ENCODE data around the gene TRPM7. TPM values are rescaled to one million over a fixed set of nuclear protein-coding genes. Genes with fewer than 3 reads are reported as not detected.

TRPM7 gene
- total and polyA plus RNA-seq, 2 of the 8 experiments (the other 6 are each of a cell fraction or from before 2014, with no cell fraction given): 7.5 to 33.2 TPM

DNA sequence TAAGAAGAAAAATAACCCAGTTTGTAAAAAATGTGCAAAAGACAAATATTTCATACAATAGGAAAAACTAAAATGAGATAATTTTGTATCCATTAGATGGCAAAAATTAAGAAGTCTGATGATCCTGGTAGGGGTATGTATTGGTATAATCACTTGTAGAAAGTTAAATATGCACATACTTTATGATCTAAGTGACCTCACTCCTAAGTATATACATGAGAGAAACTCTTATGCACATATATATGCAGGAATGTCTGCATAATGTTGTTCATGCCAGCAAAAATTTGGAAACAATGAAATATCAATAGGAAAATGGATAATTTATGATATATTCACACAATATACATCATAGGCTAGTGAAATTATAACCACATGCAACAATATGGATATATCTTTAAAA lies 173.6 kb downstream of the TRPM7 start:
- H3K4me3 ChIP-seq (ENCODE audit: extremely low read depth in 1 of 4, insufficient read depth in 2 of 4, low read depth in 3 of 4, low read length in 4 of 4): no peak overlapping the region
- no peaks in the 10 kb centered on the region for H3K4me1 ChIP-seq (replicated peaks in 1 of 4; ENCODE audit: control insufficient read depth in 3 of 4, insufficient read depth in 4 of 4, low read length in 3 of 4)
- H2BK12ac ChIP-seq (ENCODE audit: low read depth, low read length): no peak overlapping the region
- no peak overlapping the region for H2AK5ac ChIP-seq (ENCODE audit: low read depth, low read length)
- no peak overlapping the region for H2BK5ac ChIP-seq (ENCODE audit: low read depth, low read length)
- no peaks in the 10 kb centered on the region for H3K27me3 ChIP-seq (replicated peaks in 1 of 4; ENCODE audit: control insufficient read depth in 3 of 4, extremely low read depth in 1 of 4, insufficient read depth in 3 of 4, low read length in 3 of 4)
- no peaks in the 10 kb centered on the region for H4K20me1 ChIP-seq (replicated peaks in 1 of 2; ENCODE audit: control insufficient read depth in 1 of 2, insufficient read depth in 2 of 2, low read length in 2 of 2)
- H3K23ac ChIP-seq (ENCODE audit: insufficient read length): no peak overlapping the region
- H3K27ac ChIP-seq (ENCODE audit: low read depth, low read length): no peak overlapping the region
- CTCF ChIA-PET (ENCODE audit: partially characterized antibody): no interaction called here
- H2BK20ac ChIP-seq (ENCODE audit: low read length): no peak overlapping the region
- no peak overlapping the region for H3K18ac ChIP-seq (ENCODE audit: extremely low read depth, low read length)
- FAIRE-seq: no peak
- H2BK15ac ChIP-seq (ENCODE audit: low read length): no peak overlapping the region
- H3K4me2 ChIP-seq (ENCODE audit: insufficient read depth in 1 of 2, low read depth in 2 of 2, low read length in 2 of 2): no peak overlapping the region
- no peak overlapping the region for H4K91ac ChIP-seq (replicated peaks; ENCODE audit: insufficient read length, low read length)
- no peaks in the 10 kb centered on the region for H3K79me2 ChIP-seq (ENCODE audit: control insufficient read depth in 1 of 2, insufficient read depth in 2 of 2, low read length in 2 of 2)
- no peaks in the 10 kb centered on the region for H3K36me3 ChIP-seq (ENCODE audit: control insufficient read depth in 2 of 4, insufficient read depth in 4 of 4, low read length in 3 of 4)
- no peak overlapping the region for H3K4ac ChIP-seq (replicated peaks; ENCODE audit: insufficient read length, low read depth, low read length)
- no peak overlapping the region for H4K8ac ChIP-seq (ENCODE audit: extremely low read depth, insufficient read depth, low read length)
- POLR2A ChIA-PET (ENCODE audit: partially characterized antibody): no interaction called here
- no peaks in the 10 kb centered on the region for H3K79me1 ChIP-seq (ENCODE audit: low read depth, low read length)
- H3K14ac ChIP-seq (ENCODE audit: insufficient read length): no peak overlapping the region
- no peaks in the 10 kb centered on the region for H3K9me3 ChIP-seq (ENCODE audit: insufficient read depth in 2 of 2, low read depth in 1 of 2, low read length in 1 of 2)
- H2BK120ac ChIP-seq (replicated peaks; ENCODE audit: low read depth, low read length): no peak overlapping the region
- DNase-seq (ENCODE audit: low read depth in 1 of 2, low spot score in 2 of 2): no peak
- H3K56ac ChIP-seq (replicated peaks; ENCODE audit: insufficient read length, low read depth, low read length): no peak overlapping the region
- no peak overlapping the region for H4K5ac ChIP-seq (ENCODE audit: insufficient read length, low read depth, low read length)
- no peaks in the 10 kb centered on the region for H3K23me2 ChIP-seq (ENCODE audit: low read depth, low read length)
- H3K9ac ChIP-seq (replicated peaks in 1 of 4; ENCODE audit: extremely low read depth in 1 of 4, low read depth in 3 of 4, low read length in 3 of 4): no peak overlapping the region
- no peak overlapping the region for H2AFZ ChIP-seq (ENCODE audit: low read length)
- TF ChIP-seq SIRT6 (IDR thresholded peaks at IDR 0.05; ENCODE audit: low read length) (no peak), RXRA (IDR thresholded peaks at IDR 0.05; ENCODE audit: insufficient read depth, low read depth, low read length) (no peak), EP300 (IDR thresholded peaks at IDR 0.05; ENCODE audit: borderline replicate concordance in 1 of 2, low read depth in 2 of 2, low read length in 2 of 2) (no peak), YY1 (IDR thresholded peaks at IDR 0.05; ENCODE audit: low read depth, low read length) (no peak), POU5F1 (IDR thresholded peaks at IDR 0.05; ENCODE audit: low read depth, low read length) (no peak), SAP30 (IDR thresholded peaks at IDR 0.05; ENCODE audit: insufficient read depth, insufficient replicate concordance, low read length) (no peak), SUZ12 (IDR thresholded peaks at IDR 0.05; ENCODE audit: low read length) (no peak), FOSL1 (IDR thresholded peaks at IDR 0.05; ENCODE audit: insufficient read depth, low read depth, low read length) (no peak), SP2 (IDR thresholded peaks at IDR 0.05; ENCODE audit: low read length) (no peak)
- TF ChIP-seq, protein P1, sequence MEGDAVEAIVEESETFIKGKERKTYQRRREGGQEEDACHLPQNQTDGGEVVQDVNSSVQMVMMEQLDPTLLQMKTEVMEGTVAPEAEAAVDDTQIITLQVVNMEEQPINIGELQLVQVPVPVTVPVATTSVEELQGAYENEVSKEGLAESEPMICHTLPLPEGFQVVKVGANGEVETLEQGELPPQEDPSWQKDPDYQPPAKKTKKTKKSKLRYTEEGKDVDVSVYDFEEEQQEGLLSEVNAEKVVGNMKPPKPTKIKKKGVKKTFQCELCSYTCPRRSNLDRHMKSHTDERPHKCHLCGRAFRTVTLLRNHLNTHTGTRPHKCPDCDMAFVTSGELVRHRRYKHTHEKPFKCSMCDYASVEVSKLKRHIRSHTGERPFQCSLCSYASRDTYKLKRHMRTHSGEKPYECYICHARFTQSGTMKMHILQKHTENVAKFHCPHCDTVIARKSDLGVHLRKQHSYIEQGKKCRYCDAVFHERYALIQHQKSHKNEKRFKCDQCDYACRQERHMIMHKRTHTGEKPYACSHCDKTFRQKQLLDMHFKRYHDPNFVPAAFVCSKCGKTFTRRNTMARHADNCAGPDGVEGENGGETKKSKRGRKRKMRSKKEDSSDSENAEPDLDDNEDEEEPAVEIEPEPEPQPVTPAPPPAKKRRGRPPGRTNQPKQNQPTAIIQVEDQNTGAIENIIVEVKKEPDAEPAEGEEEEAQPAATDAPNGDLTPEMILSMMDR (IDR thresholded peaks at IDR 0.05; ENCODE audit: control extremely low read depth in 1 of 3, insufficient read depth in 1 of 3, low read depth in 1 of 3, low read length in 3 of 3): no peak
- TF ChIP-seq, protein P2, sequence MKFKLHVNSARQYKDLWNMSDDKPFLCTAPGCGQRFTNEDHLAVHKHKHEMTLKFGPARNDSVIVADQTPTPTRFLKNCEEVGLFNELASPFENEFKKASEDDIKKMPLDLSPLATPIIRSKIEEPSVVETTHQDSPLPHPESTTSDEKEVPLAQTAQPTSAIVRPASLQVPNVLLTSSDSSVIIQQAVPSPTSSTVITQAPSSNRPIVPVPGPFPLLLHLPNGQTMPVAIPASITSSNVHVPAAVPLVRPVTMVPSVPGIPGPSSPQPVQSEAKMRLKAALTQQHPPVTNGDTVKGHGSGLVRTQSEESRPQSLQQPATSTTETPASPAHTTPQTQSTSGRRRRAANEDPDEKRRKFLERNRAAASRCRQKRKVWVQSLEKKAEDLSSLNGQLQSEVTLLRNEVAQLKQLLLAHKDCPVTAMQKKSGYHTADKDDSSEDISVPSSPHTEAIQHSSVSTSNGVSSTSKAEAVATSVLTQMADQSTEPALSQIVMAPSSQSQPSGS (IDR thresholded peaks at IDR 0.05; ENCODE audit: low read length): no peak

Measured in H1 (cell line).